HG03066 (cell line): ENCODE data around the gene PCNX3.
"Not testable (repeated sequence)": the region's sequence is repeated elsewhere in the genome, so short reads cannot be mapped to it uniquely, and the experiment has no call there.

ENCODE experiments used
- ATAC-seq: cut with Tn5 transposase; IDR thresholded peaks from one replicate; pipeline ENCODE4 v1.9.1; 2021; ENCODE audit warnings: low read depth; ENCODE audit not compliant: unreplicated experiment

PCNX3 gene

DNA sequence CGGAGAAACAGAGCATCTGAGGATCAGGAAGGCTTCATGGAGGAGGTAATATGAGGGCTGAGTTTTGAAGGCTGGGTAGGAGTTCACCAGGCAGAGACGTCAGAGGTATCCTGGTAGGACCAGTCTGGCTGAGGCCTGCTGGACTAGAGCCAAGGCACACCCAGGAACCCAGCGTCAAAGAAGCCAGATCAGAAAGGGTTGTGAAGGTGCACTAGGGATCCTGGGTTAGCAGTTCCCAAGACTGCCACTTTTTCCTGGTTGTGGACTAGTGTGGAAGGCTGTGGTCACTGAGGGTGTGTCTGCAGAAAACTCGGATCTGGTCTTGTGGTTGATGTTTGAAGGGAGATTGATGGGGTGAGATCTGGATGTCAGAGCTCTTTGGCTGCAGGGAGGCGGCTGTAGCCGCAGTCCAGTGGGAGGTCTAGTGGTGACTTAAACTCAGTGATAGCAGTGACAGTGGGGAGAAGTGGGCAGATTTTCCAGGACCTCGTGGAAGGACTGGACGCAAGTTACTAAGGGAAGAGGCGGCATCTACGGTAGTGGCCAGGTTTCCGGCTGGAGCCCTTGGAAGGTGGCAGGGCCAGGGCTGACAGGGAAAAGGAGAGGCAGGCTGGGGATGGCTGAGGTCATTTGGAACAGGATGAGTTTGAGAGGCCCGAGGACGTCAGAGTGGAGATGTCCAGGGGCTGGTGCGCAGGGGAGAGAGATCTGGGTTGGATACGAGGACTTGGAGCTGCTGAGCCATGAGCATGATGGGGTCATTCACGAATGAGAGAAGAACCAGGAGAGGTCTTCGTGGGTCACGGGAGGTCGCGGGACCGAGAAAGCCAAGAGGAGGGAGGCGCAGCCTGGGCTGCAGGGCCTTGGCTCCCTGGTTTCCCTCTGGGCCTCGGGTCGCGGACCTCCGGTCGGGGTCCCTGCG, 36.3 kb downstream of the PCNX3 start:
- ATAC-seq: peak; percentile 19

DNA sequence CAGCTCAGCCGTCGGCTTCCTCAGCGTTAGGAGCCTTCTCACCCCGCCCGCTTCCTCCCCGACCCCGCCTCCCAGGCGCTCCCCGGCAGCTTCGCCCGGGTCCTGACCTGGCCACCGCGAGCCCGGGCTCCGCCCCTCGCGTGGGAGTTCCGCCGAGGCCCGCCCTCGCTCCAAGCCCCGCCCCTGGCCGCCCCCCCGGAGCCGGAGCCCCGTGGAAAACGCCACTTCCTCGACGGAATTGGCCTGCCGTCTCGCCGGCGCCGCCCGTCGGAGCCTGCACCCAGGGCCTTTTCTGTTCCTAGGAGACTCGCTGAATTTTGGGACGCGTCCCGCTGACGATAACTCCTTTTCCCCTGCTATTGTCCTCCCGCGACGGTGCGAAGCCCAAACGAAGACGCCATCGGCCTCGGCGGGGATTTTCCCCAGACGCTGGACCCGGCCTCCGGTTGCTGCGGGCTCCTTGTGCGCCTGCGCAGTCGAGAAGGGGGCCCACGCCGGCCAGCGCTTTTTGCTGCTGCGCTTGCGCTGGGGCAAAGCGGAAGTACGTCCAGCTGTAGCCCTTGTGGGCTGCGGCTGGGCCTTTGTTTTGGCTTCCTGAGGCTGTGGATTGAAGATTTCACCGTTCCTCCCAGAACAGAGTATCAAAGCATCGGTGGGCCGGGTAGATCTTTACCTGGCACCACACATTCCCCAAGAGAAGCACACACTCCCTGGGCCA, 37.1 kb downstream of the PCNX3 start:
- ATAC-seq: peak; percentile 74

- no peak for ATAC-seq
Measured at GRCh38 chr11:65653229-65654225, 38.0 kb downstream of the PCNX3 start.

DNA sequence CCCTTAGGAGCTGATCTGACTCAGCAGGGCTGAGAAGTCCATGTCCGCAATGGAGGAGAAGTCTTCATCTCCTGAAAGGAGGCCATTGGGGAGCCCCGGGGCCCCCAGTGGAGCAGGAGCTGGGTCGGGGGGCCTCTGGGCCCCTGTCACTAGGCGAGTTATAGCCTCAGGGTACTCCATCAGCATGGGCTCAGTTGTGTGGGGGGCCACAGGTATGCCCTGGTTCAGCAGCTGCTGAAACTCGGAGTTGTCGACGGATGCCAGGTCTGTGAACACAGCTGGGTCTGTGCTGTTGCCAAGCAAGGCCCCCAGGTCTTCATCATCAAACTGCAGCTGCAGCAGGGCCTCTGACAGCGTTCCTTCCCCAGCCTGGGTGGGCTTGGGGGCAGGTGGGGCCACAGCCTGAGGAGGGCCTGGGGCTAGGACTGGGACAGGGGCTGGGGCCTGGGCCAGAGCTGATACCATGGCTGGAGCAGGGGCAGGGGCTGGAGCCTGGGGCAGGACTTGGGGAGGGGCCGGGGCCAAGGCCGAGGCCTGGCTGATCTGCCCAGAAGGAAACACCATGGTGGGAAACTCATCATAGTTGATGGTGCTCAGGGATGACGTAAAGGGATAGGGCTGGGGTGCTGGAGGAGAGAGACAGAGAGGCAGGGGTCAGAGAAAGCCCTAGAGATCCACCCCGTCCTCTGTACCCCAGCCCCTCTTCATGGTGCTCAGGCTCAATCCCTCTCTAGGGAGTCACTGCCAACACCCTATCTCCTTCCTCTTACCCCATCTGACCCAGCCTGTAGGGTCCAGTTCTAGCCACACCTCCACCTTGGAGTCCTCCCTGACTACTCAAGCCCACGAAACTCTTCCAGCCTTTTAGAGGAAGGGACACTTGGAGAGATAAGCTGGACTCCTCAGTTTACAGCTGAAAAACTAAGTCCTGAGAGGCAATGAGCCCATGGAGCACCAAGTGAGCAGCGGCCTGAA, 39.1 kb downstream of the PCNX3 start:
- no peak for ATAC-seq

GRCh38 chr11:65655570-65656332, 40.2 kb downstream of the PCNX3 start:
- ATAC-seq: no peak

DNA sequence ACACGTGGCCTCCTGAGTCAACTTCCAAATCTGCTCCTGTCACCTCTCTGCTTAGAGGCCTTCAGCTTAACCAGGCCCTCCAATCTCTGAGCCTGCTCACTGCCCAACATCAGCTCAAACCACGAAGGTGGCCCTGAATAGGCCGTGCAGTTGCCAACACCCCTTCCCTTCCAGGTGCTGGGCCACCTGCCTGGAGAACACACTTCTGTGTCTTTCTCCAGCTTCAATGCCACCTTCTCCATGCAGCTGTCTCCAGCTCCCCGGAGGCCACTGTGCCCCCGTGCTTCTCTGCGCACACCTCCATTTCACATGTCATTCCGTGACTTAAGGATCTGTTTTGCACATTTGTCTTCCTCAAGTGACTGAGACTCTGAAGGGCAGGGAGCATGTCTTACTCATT, 41.9 kb downstream of the PCNX3 start:
- ATAC-seq: no peak

DNA sequence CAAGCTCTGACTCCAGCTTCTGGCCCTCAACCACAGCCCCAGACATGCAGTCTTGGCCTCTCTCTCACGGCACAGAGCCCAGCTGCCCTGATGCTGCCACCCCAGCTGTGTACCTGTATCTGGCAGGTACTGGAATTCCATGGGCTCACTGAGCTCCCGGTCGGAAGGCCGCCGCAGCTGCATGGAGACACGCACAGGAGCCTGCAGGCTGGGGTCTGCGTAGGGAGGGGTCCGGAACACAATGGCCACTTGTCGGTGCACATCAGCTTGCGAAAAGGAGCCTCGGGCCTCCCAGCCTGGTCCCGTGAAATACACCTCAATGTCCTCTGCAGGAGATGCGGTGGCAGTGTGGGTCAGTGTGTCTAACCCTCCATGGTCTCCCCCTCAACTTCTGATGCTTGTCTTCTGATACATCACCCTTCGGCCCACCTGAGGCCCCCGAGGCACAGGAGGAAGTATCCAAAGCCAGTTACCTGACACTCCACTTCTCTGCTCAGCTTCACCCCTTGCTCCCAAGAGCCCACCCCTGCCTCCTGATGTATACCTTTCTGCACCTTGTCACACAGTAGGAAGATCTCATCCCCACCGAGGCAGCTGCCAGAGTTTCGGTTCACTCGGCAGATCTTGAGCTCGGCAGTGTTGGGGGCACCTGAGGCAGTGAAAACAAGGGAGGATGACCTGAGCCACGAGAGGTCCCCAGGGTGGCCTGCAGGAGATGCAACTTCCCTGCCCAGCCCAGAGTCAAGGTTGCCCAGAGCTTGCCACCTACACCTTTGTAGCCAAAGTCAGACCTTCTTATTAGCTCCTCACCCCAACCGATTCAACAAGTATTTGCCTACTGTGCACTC, 42.8 kb downstream of the PCNX3 start:
- no peak for ATAC-seq

- ATAC-seq: no peak
Measured at GRCh38 chr11:65660038-65660437, 44.5 kb downstream of the PCNX3 start.

GRCh38 chr11:65660908-65661307, 45.3 kb downstream of the PCNX3 start:
- not testable (repeated sequence) for ATAC-seq

DNA sequence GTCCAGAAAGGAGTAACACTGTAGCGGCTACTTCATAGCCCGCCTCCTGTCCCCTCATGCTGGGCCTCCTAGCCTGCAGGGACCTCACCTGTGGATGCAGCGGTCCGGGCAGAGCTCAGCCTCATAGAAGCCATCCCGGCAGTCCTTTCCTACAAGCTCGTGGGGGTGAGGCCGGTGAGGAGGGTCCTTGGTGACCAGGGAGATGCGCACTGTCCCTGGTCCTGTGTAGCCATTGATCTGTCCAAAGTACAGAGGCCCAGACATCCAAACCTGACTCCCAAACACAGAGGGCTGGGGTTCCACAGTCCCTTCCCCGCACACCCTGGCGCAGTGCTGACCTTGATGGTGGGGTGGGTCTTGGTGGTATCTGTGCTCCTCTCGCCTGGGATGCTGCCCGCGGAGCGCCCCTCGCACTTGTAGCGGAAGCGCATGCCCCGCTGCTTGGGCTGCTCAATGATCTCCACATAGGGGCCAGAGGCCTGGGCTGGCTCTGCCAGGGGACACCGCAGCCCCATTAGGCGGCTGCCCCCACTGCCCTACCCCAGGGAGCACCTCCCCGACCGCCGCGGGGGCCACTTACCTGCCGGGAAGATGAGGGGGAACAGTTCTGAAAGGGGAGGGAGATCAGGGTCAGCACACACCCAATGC, 46.1 kb downstream of the PCNX3 start:
- no peak for ATAC-seq

GRCh38 chr11:65662247-65662798, 46.7 kb downstream of the PCNX3 start:
- ATAC-seq: peak; percentile 23

DNA sequence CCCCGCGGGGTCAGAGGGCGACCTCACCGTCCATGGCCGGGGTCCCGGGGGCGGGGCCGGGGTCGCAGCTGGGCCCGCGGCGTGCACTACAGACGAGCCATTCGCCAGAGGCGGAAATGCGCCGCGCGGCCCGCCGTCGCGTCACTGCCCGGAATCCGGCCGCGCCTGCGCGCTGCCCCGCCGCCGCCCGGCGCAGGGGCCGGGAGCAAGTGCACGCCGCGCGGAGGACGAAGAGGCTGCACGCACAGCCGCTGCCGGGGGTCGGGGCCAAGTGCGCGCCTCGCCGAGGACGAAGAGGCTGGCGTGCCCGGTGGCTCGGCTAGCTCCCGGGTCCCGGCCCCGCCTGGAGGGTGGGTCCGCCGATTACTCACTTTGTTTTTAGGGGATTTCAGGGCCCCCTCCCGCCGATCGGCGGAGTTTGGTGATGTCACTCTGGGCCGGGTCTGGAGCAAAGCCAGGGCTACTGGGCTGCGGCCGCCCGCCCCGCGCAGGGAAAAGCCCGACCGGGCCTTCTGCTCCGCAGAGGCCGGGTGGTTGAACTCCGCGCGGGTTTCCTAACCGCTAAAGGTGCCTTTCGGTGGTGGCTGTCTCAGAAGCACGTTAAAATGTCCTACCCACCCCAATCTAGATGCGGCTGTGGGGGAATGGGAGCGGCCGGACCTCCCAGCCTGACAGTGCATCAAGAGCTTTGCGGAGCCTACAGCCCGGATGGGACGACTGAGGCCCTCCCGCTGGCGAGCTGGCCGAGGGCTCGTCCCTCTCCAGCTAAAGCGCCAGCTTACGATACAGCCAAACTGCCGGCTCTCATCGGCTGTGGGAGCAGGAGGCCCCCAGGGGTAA, 47.4 kb downstream of the PCNX3 start, which contains the start of gene RELA:
Gene RELA (minus strand): TSS at position 118 of the 840 bp plus-strand sequence. CDS start 84 bp downstream, at position 34.
- ATAC-seq: peak; percentile 76

- no peak for ATAC-seq
Measured at GRCh38 chr11:65663639-65664200, 48.1 kb downstream of the PCNX3 start.

GRCh38 chr11:65672180-65672860, 56.7 kb downstream of the PCNX3 start:
- no peak for ATAC-seq

GRCh38 chr11:65672982-65673381, 57.4 kb downstream of the PCNX3 start:
- ATAC-seq: no peak
